Heart right ventricle (tissue), 16 donors: ENCODE results near the gene DAB1. TPM values are rescaled to one million over a fixed set of nuclear protein-coding genes. Genes with fewer than 3 reads are reported as not detected.

Experiments used
- ATAC-seq, 8 donors: fragments of 200-7000 bp; cut with Tn5 transposase; one replicate each; pipeline ENCODE4 v1.9.1; 2020; ENCODE audit warnings: mild to moderate bottlenecking in 8 of 8, moderate library complexity in 8 of 8, moderate number of reproducible peaks in 1 of 8
- DNase-seq, 2 donors: peaks; one replicate each; pipeline ENCODE4 v3.0.0-alpha.2; 2020
- H3K27ac ChIP-seq, 10 donors: fragments of 200-600 bp; sonication (generic) in 2 of 10; one replicate each; pipeline versions ENCODE4 v1.5.0 to v1.8.0; 2020 to 2022; ENCODE audit warnings: mild to moderate bottlenecking in 3 of 10
- H3K27me3 ChIP-seq, 7 donors: fragments of 200-600 bp; one replicate each; pipeline ENCODE4 v1.8.0; 2021 to 2022; ENCODE audit warnings: mild to moderate bottlenecking in 2 of 7
- H3K36me3 ChIP-seq, 9 donors: fragments of 200-600 bp; sonication (generic) in 1 of 9; one replicate each; pipeline versions ENCODE4 v1.5.0 to v1.8.0; 2020 to 2022; ENCODE audit warnings: mild to moderate bottlenecking in 2 of 9
- H3K4me1 ChIP-seq, 9 donors: fragments of 200-600 bp; sonication (generic) in 1 of 9; one replicate each; pipeline versions ENCODE4 v1.5.0 to v1.8.0; 2020 to 2022; ENCODE audit warnings: mild to moderate bottlenecking in 4 of 9
- H3K4me3 ChIP-seq, 10 donors: fragments of 200-600 bp; sonication (generic) in 2 of 10; one replicate each; pipeline versions ENCODE4 v1.5.0 to v1.8.0; 2020 to 2022; ENCODE audit warnings: mild to moderate bottlenecking in 7 of 10, moderate library complexity in 2 of 10
- H3K9me3 ChIP-seq, 11 donors: fragments of 200-600 bp in 10 of 11; sonication (generic) in 2 of 11; one replicate each; pipeline versions ENCODE4 v1.5.0 to v1.8.0; 2013 to 2022; ENCODE audit warnings: mild to moderate bottlenecking in 2 of 11, control low read depth in 1 of 11, moderate library complexity in 1 of 11
- WGBS, 2 donors: extraction: QIAGEN DNeasy Blood & Tissue Kit; methylation state at CpG; one replicate each; pipeline ENCODE4 v1.1.7; 2013; ENCODE audit warnings: inconsistent platforms in 1 of 2; 5-methylcytosine and 5-hydroxymethylcytosine counted together
- intact Hi-C, 10 donors: fragments of 100-400 bp; cut with DNase I; formaldehyde crosslinking; loops; one replicate each; pipeline versions ENCODE4 v1.11.1 to v1.14.2; 2022
- polyA plus RNA-seq, 2 donors: library from polyadenylated mRNA; stranded (reverse); fragments of 200-250 nt; gene quantifications; one replicate each; pipeline ENCODE4 v1.2.3, GENCODE V29; 2013
- total RNA-seq, 10 donors: library from RNA; stranded (reverse); fragmentation: NEBNext Ultra II Directional in 3 of 10; extraction: Animal tissue kit (Norgen Biotek cat#: 25700) in 3 of 10; gene quantifications; one replicate each; pipeline versions ENCODE4 v1.2.1 to v1.2.4, GENCODE V29; 2021 to 2023
- TF ChIP-seq, protein P1 (sequence below), 9 donors: fragments of 200-600 bp; sonication (generic) in 2 of 9; IDR thresholded peaks; one replicate each; pipeline versions ENCODE4 v1.5.0 to v1.8.0; 2021 to 2022; ENCODE audit warnings: antibody characterized with exemption in 9 of 9, mild to moderate bottlenecking in 5 of 9, moderate library complexity in 1 of 9
- donor health status: Arrhythmogenic right ventricular cardiomyopathy.
- donor health status: ischemic (EF 13 %, LVEDD 7.1; RV severe dilation, severe dysfunction).
- donor health status: healthy with polysubstance abuse.
- donor health status: DM: no; HTN: yes; CAD: no.
- donor health status: DM: no; HTN: no; CAD: no.
- donor health status: ischemic (EF 25% LVEDD 6.9; RV normal size, moderate dysfunction).
- donor health status: ischemic (EF 25% LVEDD 5.7; RV mildly dilated, moderate dysfunction).
- donor health status: healthy.
- donor health status: DM: yes; HTN: yes; CAD: no.
- donor health status: Ischemic cardiomyopathy.
- donor health status: ischemic (EF 35%, LVEDD 5.7; RV mildly dilated, moderate dysfunction).
- donor health status: nonischemic (EF 11% LVEDD 7.7; RV severe dilation, severe dysfunction).
- donor health status: DM: yes; HTN: yes; CAD: no.
- donor health status: PGD.
- donor health status: ischemic (EF 29% LVEDD 5.4; RV normal size, mild dysfunction).
- donor health status: nonischemic (EF 23%, LVEDD 6.1; RV moderate dilation, normal function).

The DAB1 gene
- total and polyA plus RNA-seq, 12 donors: 0.16 to 25.5 (median 8.1) TPM

DNA sequence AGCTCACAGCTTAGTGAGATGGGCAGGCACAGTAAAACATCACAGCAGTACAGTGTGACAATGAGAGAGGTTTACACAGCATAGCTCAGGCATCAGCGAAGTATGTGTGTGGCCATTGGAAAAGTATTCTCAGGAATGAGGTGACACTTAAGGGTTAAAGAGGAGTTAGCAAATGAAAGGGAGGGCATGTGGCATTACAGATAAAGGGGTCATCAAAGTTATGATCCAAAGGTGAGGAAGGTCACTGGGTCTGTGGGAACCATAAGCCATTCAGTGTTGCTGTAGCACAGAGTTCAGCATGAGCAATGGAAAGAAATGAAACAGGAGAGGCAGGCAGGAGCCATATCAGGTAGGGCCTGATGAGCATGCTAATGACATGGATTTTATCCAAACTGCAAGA is 453.6 kb downstream of the DAB1 start:
- 78 to 92% methylated on average over 1 of the region's 1 CpG for WGBS, 2 donors
- DNase-seq (no peak), ATAC-seq (no peak)
- TF ChIP-seq, protein P1, sequence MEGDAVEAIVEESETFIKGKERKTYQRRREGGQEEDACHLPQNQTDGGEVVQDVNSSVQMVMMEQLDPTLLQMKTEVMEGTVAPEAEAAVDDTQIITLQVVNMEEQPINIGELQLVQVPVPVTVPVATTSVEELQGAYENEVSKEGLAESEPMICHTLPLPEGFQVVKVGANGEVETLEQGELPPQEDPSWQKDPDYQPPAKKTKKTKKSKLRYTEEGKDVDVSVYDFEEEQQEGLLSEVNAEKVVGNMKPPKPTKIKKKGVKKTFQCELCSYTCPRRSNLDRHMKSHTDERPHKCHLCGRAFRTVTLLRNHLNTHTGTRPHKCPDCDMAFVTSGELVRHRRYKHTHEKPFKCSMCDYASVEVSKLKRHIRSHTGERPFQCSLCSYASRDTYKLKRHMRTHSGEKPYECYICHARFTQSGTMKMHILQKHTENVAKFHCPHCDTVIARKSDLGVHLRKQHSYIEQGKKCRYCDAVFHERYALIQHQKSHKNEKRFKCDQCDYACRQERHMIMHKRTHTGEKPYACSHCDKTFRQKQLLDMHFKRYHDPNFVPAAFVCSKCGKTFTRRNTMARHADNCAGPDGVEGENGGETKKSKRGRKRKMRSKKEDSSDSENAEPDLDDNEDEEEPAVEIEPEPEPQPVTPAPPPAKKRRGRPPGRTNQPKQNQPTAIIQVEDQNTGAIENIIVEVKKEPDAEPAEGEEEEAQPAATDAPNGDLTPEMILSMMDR (IDR thresholded peaks at IDR 0.05): no peak
- Histone ChIP-seq H3K36me3 (no peaks in the 10 kb centered on the region), H3K4me3 (no peak overlapping the region), H3K27ac (no peak overlapping the region), H3K9me3 (peaks cover 0 to 5% (median 0%) of the 10 kb centered on the region in 11 donors), H3K27me3 (peaks cover 0 to 4% (median 0%) of the 10 kb centered on the region in 7 donors), H3K4me1 (no peaks in the 10 kb centered on the region)
- intact Hi-C loops: no loop called here

- TF ChIP-seq, protein P1 (IDR thresholded peaks at IDR 0.05): no peak
- no peak overlapping the region for H3K27ac ChIP-seq
- DNase-seq: no peak
- no peak for ATAC-seq
- peaks cover 0 to 5% (median 0%) of the 10 kb centered on the region in 11 donors for H3K9me3 ChIP-seq
- H3K27me3 ChIP-seq: peaks cover 0 to 3% (median 0%) of the 10 kb centered on the region in 7 donors
- intact Hi-C loops: loop anchor here in 3 of 10 donors (5.0 to 10.0 kb wide), 3 partner anchors 114 to 137 kb away; partner anchors contain the start of gene C8A (in 1 of the 3)
- H3K4me3 ChIP-seq: no peak overlapping the region
- H3K4me1 ChIP-seq: no peaks in the 10 kb centered on the region
- 89 to 90% methylated on average over 2 of the region's 2 CpGs for WGBS, 2 donors
- no peaks in the 10 kb centered on the region for H3K36me3 ChIP-seq
These were observed 454.9 kb downstream of the DAB1 start for GRCh38 chr1:56968878-56969495.

DNA sequence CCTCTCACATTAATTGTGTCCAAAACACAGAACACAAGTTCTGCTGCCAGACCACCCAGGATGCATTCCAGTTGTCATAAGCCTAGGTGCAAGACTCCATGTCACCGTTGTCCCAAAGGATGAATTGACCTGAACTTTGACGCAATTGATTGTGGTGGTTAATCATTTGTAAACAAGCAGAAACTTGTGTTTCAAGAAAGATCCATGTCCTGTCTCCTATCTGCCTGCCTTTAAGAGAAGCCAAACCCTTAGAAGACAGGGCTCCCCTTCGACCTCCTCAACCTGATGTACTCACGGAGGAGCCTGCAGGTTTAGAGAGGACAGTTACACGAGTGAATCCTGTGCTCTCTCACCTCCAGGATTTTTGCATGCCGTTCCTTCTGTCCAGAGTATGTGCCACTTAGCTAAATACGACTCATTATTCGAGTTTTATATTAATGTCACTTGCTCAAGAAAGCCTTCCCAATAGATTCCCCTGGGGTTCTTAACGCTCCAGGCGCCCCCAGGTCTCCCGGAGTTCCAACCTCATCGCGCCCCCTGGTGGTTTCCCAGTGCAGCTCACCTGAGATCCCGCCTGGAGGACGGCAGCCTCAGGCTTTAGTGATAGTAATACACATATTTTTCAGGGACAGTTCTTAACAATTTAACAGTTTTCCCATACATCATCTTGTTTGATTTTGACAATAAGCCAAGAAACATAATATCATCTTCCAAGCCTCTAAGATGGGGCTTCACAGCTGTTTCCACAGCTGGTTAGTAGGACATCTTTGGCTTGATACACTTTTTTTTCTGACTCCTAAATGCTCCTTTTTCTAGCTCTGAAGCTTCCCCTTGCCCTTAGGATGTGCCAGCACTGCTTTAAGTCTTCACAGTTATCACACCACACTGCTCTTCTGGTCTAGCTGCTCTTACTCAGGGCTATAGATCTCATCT is 455.7 kb downstream of the DAB1 start:
- TF ChIP-seq, protein P1 (IDR thresholded peaks at IDR 0.05): peak in 7 of 9 donors; percentile 39 to 60 (median 46)
- H3K27ac ChIP-seq: no peak overlapping the region
- 45 to 48% methylated on average over 15 of the region's 15 CpGs for WGBS, 2 donors
- peaks cover 0 to 3% (median 0%) of the 10 kb centered on the region in 7 donors for H3K27me3 ChIP-seq
- H3K36me3 ChIP-seq: no peaks in the 10 kb centered on the region
- DNase-seq (peak; percentile 9 to 23), ATAC-seq (no peak)
- H3K4me1 ChIP-seq: no peaks in the 10 kb centered on the region
- intact Hi-C loops: loop anchor here in 3 of 10 donors (5.0 to 10.0 kb wide), 3 partner anchors 113 to 136 kb away; partner anchors contain the start of gene C8A (in 1 of the 3)
- H3K4me3 ChIP-seq: no peak overlapping the region
- peaks cover 0 to 5% (median 0%) of the 10 kb centered on the region in 11 donors for H3K9me3 ChIP-seq

GRCh38 chr1:56967355-56967754 is 456.5 kb downstream of the DAB1 start:
- Histone ChIP-seq H3K4me3 (no peak overlapping the region), H3K27ac (no peak overlapping the region), H3K36me3 (no peaks in the 10 kb centered on the region), H3K9me3 (peaks cover 0 to 5% (median 0%) of the 10 kb centered on the region in 11 donors), H3K4me1 (no peaks in the 10 kb centered on the region), H3K27me3 (peaks cover 0 to 3% (median 0%) of the 10 kb centered on the region in 7 donors)
- no peak for ATAC-seq
- 74 to 80% methylated on average over 3 of the region's 3 CpGs for WGBS, 2 donors
- no peak for DNase-seq
- TF ChIP-seq, protein P1 (IDR thresholded peaks at IDR 0.05): no peak
- intact Hi-C loops: loop anchor here in 3 of 10 donors (5.0 to 10.0 kb wide), 3 partner anchors 113 to 135 kb away; partner anchors contain the start of gene C8A (in 1 of the 3)
